Fibroblast of villous mesenchyme (primary cell): ENCODE results near the gene GPR35. TPM values are rescaled to one million over a fixed set of nuclear protein-coding genes. Genes with fewer than 3 reads are reported as not detected.
A peak's percentile ranks its signal among the peaks of the same experiment; 100 is the strongest.

ENCODE experiments used
- DNase-seq: peaks from one replicate; pipeline ENCODE4 v3.0.0-alpha.2; 2010; ENCODE audit warnings: low read depth
- H3K4me3 ChIP-seq: 2 replicates; pipeline ENCODE4 v1.5.1; 2011; ENCODE audit warnings: low read depth, mild to moderate bottlenecking, low read length
- total RNA-seq: library from RNA; depleted of rRNA; stranded (reverse); fragments of >200 nt; gene quantifications from 2 replicates; pipeline ENCODE4 v1.2.3, GENCODE V29; 2012
- TF ChIP-seq, protein P1 (sequence below): IDR thresholded peaks from 2 replicates; pipeline ENCODE4 v1.5.1; 2012; ENCODE audit warnings: low read depth, mild to moderate bottlenecking, low read length; ENCODE audit not compliant: insufficient read depth

Gene GPR35
- total RNA-seq, 1 donor: 0.43 TPM

DNA sequence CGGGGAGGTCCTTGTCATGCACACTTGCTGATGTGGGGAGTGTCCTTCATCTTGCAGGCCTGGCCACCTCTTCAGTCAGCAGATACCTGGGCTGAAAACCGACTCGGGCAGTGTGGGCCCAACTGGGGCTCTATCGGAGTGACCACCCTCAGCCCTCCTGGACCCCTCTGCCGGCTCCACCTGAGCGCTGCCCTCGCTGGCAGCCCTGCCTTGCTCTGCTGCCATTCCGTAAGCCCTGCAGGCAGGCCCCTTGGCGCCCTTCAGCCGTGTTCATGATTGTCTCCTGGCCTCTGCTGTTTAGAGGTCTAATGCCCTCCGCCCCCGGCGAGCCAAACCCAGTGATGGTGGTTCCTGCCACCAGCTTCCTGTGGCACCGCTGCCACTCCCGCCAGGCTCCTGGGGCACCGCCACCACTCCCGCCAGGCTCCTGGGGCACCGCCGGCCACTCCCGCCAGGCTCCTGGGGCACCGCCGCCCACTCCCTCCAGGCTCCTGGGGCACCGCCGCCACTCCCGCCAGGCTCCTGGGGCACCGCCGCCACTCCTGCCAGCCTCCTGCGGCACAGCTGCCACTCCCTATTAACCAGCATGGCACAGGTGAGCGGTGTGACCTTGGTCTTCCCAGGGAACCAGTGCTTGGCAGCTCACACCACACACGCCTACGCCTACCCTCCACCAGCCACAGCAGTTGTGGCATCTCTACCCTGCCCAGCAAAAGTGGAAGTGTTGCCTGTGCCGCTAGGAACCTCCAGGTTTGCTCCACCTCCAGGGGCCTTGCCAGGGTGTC, 22.8 kb upstream of the GPR35 start:
- DNase-seq: no peak
- H3K4me3 ChIP-seq: no peak overlapping the region
- TF ChIP-seq, protein P1, sequence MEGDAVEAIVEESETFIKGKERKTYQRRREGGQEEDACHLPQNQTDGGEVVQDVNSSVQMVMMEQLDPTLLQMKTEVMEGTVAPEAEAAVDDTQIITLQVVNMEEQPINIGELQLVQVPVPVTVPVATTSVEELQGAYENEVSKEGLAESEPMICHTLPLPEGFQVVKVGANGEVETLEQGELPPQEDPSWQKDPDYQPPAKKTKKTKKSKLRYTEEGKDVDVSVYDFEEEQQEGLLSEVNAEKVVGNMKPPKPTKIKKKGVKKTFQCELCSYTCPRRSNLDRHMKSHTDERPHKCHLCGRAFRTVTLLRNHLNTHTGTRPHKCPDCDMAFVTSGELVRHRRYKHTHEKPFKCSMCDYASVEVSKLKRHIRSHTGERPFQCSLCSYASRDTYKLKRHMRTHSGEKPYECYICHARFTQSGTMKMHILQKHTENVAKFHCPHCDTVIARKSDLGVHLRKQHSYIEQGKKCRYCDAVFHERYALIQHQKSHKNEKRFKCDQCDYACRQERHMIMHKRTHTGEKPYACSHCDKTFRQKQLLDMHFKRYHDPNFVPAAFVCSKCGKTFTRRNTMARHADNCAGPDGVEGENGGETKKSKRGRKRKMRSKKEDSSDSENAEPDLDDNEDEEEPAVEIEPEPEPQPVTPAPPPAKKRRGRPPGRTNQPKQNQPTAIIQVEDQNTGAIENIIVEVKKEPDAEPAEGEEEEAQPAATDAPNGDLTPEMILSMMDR: no peak

DNA sequence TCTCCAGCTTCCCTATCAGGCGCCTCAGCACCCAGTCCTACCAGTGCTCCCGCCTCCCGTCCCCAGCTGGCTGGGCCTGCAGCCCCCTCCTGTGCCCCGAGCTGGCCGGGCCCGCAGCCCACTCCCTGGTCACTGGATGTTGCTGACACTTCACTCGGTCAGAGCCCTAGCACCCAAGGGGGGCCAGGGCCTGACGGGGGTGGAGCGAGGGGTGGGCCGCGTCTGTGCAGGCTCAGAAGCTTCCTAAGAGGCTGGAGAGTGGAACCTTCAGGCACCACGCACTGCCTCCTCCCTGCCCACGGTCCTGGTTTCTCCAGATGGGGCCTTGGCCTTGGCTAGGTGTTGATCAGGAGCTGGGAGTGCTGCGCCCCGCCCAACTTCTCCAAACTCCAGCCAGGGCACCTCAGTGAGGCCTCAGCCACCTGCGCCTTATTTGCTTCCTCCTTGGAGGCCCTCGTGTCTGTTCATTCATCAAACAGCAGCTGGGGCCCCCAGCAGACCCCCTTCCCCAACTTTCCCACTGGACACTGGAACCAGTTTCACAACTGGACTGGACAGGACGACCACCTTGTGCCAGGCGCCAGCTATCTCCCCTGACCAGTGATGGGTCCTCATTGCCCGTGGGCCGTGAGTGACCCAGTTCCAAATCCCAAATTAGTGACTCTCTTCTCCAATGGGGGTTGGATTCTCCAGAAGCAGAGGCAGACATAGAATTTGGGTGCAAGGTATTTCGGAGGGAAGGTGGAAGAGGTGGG, 22.0 kb upstream of the GPR35 start:
- TF ChIP-seq, protein P1: no peak
- no peak for DNase-seq
- no peak overlapping the region for H3K4me3 ChIP-seq

DNA sequence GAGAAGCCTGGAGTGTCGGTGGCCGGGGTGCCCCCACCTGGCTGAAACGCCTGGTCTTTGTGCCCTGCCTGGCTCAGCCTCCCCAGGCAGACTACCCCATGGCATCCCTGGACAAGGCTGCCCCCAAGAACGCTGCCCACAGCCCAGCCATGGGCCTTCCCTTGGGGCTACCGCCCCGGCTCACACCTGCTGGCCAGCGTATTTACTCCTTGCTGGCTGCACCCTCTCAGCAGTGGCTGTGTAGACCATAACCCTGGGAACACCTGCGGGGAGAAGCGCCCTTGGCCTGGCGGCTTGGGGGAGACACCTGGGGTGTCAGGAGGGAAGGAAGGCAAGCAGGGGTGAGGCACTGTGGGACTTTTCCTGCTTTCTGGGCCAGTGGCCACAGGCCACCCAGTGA, 21.4 kb upstream of the GPR35 start:
- TF ChIP-seq, protein P1: no peak
- no peak overlapping the region for H3K4me3 ChIP-seq
- no peak for DNase-seq

DNA sequence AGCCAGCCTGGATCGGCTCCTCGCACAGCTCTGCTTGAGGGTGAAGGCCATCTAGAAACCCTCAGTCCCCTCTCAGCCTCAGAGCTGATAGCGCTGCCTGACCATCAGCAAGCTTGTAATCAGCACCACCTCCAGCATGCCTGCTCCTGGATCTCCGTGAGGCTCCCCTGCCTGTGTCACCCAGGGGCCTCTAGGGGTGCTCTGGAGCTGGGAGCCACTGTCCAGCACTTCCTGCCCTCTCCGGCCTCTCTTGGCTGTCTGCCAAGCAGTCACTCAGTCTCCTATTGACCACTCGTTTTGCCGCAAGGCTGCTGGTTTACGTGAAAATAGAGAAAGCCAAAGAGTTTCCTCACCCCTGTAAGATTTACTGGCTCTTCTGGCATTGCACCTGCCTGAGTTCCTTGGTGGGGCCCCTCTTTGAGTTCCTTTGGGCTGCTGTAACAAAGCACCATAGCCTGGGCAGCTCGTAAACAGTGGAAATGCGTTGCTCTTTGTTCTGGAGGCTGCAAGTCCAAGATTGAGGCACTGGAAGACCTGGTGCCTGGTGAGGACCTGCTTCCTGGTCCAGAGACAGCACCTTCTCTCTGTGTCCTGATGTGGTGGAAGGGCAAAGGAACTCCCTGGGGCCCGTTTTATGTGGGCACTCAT, 20.9 kb upstream of the GPR35 start:
- DNase-seq: peak; percentile 61
- TF ChIP-seq, protein P1: peak; percentile 64
- H3K4me3 ChIP-seq: no peak overlapping the region

DNA sequence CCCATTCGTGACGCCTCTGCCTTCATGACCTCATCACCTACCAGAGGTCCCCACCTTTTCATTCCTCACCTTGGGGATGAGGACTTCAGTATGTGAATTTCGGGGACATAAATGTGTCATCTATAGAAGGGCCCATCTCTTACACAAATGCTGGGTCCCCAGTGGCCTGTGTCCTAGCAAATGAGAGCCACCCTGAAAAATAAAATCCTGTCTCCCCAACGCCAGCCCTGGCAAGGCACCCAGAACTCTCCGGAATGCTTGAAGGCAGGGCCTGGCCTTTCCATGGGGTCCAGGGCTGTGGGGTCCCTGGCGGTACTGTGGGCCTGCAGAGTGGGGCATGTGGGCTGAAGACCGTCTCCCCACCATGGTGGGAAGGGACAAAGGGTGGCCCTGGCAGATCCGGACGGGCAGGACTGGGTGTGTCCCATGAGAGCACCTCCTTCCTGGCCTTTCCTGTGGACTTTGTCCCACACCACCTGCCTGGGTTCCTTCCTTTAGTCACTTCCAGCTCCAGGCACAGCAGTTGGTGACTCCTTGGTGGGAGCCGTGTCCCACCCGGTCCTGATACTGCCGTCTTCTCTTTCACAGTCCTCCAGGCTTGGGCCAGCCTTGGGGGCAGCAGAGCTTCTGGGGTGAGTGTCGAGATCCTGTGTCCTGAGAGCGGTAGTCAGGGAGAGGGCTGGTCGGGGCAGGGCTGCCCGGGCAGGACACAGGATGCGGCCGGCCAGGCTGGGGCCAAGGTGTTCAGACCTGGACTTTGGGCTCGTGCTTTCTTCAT, 20.2 kb upstream of the GPR35 start:
- TF ChIP-seq, protein P1: no peak
- no peak overlapping the region for H3K4me3 ChIP-seq
- no peak for DNase-seq
